Stimulated activated CD8-positive, alpha-beta memory T cell treated with anti-CD3 and anti-CD28 coated beads, Interleukin-4, amount 100 ng/mL, for 4 hours (primary cell): ENCODE results near the gene CAB39.

Experiments used
- DNase-seq, 2 donors: peaks; one replicate each; pipeline ENCODE4 v3.0.0-alpha.2; 2020; ENCODE audit warnings: low read depth in 2 of 2, low spot score in 1 of 2

The CAB39 gene

DNA sequence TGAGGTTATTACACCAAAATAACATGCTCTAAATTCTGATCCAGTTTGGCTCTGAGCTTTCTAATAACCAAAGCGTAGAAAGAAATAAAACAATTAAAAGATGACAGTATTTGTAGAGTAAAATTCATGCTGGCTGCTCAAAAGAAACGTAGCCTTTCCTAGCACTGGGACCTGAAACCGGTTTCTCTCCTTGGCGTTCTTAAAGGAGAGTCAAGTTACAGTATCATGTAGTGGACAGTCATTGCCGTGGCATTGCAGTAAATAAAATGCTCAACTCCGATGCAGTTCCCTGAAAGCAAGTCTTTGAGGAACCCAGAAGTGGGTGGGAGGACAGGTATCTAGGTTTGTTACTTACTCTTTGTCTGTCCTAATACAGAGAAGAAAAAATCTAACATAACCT lies 99.4 kb downstream of the CAB39 start:
- no peak for DNase-seq

DNA sequence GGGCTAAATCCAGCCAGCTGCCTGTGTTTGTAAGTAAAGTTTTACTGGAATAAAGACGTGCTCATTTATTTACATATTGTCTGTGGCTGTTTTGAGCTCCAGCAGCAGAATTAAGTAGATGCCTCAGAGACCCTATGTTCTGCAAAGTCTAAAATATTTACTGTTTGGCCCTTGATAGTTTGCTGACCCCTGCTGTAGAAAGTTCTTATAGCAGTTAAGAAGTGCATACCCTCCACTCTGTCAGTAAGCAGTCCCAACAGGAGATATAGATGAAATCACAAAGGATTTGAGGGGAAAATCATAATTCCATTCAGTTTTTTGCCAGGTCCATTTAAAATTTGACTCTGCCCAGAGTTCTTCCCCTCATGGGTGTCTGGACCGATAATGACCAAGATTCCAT lies 102.0 kb downstream of the CAB39 start:
- no peak for DNase-seq

DNA sequence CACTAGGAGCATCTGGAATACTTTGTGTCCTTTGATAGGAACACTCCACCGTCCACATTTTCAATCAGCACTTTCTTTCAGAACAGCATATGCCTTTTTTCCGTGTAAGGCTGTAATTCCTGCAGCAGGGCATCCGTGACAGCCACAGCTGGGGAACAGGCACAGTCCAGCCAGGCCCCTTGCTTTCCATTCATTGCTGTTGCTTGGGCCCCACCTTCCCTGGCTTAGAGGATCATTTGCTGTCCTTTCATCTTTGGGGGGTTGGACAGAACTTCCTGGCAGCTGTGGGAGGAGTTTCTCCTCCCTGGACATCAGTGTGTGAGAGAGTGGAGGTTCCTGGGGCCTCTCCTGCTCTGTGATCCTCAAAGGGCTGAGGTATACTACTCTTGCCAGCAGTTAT lies 102.4 kb downstream of the CAB39 start:
- no peak for DNase-seq

DNA sequence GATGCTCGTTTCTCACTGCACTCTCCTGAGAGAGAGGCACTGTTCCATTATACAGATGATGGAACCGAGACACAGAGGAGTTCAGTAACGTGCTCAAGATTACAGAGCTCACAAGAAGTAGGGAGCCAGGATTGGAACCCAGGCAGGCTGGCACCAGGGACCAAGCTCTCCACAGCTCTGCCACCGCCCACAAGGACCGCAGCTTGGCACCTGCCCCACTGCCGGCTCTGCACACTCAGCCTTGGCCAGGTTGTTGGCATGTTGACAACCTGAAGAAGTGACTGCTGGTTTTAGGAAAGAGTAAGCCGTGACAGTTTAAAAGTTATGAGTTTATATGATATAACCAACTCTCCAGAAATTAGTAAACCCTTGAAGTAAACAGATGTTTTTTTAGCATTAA lies 104.1 kb downstream of the CAB39 start:
- no peak for DNase-seq

DNA sequence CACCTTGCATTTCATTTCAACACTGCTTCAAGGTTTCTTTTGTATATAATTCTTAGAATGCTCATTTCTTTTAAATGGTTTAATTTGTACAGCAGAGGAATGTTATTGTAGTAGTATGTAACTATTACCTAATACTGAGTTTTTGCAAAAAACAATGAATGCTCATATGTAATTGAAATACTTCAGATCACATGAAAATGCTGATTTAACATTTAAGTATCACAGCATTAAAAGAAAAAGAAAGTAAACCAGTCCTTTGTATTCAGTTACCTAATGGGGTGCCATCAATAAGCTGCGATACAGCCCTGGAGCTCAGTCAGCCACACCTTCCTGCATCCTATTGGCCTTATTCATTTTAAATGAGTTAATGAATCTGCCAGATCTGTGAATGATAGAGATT lies 106.8 kb downstream of the CAB39 start:
- no peak for DNase-seq

DNA sequence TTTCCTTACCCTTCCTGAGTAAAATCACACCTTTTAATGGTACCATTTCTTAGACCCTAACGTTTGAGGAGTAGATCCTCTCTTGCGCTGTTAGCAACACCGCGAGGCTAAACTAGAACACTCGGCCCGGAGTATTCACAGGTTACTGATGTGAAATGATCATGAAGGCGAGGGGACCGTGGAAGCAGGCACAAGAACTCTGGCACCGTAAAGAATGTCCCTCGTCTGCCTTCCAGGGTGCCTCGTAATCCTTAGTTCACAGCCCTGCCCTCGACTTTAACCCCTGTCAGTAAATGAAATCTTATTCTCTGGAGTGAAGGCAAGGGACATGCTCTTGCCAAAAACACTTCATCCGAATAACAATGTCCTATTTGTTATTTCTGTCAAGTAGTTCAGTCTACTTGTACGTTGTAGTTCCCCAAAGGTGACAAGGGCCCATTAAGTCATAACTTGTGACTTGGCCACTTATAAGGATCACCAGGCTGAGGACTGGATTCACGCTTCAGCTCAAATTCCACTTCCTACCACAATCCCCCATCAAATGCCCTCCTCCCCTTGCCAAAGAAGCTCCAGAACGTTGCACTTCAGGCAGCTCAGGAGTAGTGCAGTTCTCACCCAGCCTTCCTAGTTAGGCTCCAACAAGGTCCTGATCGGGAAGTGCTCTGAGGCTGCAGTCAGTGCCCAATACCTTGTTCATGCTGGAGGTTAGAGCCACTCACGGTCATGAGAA lies 108.8 kb downstream of the CAB39 start:
- no peak for DNase-seq

DNA sequence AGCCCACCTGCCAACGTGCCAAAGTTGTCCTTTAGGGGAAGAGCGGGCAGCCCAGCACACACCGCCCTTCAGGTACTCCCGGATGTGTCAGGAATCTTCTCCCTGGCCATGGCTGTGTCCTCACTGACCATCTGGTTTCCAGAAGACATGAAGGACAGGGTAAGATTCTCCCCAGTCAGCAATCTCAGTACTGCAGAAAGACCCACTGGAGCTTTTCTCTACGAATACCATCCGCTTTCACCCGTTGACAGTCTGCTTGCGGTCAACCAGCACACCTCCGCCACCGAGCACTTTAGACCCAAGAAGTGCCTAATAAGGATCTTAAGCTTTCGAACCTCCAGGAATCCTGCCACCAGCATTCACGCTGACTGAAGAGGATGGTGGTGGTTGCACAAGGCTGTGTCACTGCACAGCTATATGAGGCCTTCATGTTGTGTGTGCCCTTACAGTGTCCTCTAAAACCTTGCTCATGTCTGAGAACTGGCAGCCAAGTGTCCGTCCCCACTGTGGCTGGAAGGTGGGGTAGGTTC lies 109.4 kb downstream of the CAB39 start:
- DNase-seq: no peak

DNA sequence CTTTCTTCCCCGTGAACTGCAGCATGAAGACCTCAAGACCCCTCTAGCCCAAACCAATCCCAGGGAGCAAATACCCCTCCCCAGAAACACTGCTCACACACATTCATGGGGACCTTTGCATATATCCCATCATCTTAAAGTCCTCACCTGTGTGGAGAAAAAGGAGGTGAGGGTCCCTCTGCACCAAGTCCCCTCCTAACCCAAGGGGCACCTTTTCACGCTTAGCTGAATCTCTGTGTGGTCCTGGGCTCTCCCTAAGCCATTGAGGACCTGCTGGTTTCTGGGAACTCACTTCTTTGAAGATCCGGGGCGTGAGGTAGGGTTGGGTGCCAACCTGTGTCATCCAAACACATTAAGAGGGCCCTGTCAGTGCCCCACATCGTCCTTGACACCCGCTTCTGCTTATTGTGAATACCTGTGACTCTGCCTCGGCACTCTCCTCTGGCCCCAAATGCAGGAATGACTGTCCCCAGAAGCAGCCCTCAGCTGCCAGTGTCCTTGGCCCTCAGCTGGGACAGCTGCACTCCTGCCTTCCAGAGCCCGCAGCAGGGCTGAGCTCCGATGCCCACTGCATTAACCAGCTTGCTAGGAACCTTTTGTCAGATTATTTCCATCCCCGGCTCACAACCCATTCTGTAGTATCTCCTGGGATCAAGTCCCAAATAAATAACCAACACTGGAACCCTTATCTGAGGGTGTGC lies 110.8 kb downstream of the CAB39 start:
- no peak for DNase-seq

DNA sequence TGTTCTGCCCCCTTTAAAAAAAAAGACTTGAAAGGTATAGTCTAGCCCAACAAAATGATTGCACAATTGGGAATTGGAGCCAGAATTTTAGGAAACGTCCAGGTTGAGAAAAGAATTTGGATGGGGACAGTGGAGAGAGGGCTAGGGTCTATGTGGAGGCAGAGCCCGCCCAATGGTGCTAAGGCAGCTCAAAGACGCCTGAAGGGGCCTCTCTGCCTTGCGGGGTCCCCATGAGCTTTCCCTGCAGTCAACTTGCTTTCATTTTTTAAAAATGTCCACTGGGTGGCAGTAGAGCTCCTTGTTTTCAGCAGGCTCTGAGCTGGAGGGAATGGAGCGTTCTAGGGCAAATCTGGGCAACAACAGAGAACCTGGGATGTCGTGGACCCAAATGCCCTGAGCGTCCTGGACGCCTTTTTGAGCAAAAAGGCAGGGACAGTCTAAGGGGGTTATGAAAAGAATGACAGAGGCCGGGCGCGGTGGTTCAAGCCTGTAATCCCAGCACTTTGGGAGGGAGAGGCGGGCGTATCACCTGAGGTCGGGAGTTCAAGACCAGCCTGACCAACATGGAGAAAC lies 111.8 kb downstream of the CAB39 start:
- DNase-seq: peak; percentile 10 to 16

DNA sequence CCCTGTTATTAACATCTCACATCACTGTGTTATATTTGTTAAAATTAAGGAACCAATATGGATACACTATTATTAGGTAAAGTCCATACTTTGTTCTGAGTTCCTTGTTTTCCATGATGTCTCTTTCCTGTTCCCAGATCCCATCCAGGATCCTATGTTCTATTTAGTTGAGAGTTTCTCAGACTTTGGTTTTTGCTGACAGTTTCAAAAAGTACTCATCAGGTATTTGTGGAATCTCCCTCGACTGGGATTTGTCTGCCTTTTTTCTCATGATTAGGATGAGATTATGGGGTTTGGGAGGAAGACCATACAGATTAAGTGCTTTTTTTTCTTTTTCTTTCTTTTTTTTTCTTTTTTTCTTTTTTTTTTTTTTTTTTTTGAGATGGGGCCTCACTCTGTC lies 112.7 kb downstream of the CAB39 start:
- DNase-seq: no peak

DNA sequence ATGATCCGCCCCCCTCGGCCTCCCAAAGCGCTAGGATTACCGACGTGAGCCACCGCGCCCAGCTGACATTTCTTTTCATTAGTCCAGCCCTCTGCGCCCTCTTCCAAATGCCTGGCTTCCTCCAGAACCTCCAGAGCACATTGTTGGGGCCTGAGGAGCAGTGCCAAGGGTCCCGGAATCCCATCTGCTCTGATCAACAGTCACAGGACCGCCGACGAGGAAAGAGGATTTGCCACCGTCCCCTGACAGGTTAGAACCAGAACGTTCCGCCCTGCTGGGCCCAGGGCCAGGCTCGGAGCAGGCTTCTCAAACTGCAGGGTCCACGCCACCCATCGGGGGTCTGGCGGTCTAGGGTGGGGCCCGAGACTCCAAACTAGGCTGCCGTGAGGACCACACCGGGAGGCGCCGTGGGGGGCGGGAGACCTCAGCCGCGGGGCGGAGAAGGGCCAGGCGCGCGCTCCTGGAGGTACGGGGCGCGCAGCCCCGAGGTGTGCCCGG lies 115.2 kb downstream of the CAB39 start:
- DNase-seq: no peak

DNA sequence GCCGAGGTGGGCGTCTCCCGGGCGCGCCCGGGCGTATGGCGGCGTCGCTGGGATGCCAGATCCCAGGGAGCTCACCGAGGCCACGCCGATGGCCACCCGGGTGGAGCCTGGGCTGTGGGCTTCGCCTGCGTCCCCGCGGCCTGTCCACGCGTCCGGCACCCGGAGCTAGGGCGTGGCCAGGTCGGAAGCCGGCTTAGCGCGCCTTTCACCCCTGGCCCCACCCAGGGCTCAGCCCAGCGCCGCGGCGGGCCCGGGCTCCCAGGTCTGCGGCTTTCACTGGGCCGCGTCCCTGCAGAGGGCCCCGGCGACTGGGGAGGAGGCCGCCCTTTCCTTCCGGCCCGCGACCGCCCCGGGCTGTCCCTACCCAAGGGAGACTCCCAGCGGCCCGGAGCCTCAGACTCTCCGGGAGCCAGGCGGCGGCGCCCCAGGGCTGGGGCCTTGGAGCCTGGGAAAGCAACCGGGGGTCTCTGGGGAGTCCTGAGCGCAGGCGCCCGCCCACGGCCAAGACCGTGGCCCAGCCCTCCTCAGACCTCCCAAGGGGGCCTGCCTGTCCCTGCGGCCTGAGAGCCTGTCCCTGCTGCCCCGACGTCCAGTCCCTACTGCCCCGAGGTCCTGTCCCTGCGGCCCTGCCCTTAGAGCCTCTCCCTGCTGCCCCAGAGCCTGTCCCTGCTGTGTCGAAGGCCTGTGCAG lies 115.8 kb downstream of the CAB39 start:
- DNase-seq: no peak

DNA sequence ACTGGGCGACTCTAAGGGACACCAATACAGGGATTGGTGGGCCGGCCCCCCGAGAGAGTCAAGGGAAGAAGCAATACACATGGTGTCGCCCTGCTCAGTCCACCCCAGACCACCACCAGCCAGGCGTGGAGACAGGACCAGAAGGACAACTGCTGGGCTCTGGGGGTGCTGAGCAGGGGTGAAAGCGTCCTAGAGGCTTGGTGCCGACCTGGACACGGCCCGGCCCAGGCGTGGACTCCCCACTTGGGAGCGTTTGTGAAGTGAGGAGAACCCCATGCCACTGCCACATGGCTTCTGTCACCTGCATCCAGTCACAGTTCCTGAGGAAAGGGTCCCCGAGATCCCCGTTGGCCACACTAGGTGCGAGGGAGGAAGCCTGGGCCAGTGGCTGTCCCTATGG lies 116.7 kb downstream of the CAB39 start:
- no peak for DNase-seq

DNA sequence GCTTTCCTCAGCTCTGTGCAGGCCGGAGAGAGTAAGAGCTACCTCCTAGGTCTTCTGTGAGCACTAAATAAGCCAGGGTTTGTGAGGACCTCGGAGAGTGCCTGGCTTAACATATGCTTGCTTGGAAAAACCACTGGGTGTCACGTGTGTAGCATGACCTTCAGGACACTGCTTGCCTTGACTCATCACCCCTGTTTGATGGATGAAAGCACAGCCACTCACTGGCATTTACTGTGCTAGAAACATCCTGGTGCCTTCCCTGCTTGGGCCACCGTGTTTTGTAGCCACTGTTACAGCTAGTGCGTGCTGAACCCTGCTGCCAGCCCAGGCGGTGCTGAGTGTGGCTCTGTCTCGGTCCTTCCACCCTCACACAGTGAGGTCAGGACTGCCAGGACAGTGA lies 117.3 kb downstream of the CAB39 start:
- no peak for DNase-seq

DNA sequence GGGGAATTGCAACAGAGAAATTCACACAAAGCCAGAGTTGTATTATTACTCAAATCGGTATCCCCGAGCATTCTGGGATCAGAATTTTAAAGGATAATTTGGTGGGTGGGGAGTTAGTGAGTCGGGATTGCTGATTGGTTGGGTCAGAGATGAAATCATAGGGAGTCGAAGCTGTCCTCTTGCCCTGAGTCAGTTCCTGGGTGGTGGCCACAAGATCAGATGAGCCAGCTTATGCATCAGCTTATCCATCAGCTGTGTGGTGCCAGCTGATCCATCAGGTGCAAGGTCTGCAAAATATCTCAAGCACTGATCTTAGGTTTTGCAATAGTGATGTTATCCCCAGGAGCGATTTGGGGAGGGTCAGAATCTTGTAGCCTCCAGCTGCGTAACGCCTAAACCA lies 117.8 kb downstream of the CAB39 start:
- no peak for DNase-seq

DNA sequence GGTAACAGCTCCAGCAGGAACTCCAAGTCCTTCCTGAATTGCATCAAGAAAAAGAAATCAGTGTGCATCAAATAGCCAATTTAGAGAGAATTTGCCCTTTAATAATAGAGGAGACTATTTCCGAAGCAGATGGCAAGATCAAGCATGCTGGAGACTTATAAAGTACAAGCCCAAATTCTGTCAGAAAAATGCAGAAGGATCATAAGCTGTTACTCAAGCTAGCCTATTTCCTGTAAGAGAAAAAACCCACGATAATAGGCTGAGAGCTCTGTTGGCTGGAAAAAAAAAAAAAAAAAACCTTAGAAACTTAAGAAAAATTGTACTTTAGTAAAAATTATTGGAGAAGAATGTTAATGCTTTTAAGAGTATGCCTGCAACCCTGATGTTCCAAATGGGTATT lies 127.7 kb downstream of the CAB39 start:
- no peak for DNase-seq

DNA sequence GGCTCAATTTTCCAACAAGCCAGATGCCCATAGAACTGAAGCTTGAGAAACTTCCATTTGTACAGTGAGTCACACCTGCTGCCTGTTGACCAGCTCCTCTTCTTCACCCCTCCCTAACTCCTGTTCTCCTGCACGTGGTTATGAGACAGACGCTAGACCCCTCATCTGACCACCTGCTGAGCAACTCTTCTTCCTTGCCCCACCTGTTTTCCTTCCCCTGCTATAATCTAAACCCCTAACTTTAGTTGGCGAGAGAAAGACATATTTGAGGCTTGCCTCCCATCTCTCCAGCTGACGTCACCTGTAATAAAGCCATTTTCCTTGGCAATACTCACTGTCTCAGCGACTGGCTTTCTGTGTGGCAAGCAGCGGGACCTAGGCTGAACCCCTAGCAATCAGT lies 129.8 kb downstream of the CAB39 start:
- no peak for DNase-seq

DNA sequence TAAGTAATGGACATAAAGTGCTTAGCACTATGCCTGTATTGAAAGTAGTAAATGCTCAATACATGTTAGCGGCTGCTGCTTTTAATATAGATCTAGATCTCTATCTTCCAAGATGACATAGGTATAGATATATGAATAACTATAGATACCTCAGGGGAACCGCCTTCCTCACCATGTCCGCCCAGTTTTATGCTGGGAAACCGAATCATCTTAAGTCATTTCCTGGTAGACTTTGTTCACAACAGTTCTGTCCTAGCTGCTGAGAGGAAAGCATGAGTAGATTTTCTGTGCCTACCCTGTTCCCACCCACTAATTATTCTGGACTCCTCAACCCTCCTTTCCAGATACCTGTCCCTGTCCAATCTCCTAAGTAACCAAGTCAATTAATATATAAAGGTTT lies 130.5 kb downstream of the CAB39 start:
- no peak for DNase-seq

DNA sequence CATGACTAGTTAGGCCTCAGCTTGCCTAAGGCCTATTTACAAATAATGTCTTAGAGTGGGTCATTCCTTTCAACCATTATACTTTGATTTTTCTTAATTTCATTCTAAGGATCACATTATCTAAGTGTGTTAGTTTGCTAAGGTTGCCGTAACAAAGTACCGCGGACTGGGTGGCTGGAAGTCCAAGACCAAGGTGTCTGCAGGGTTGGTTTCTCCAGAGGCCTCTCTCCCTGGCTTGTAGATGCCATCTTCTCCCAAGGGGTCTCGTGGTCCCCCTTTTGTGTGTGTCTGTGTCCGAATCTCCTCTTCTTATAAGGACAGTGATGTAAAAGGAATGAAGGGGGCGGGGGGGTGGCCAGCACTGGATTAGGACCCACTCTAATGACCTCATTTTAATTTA lies 133.7 kb downstream of the CAB39 start:
- DNase-seq: no peak

DNA sequence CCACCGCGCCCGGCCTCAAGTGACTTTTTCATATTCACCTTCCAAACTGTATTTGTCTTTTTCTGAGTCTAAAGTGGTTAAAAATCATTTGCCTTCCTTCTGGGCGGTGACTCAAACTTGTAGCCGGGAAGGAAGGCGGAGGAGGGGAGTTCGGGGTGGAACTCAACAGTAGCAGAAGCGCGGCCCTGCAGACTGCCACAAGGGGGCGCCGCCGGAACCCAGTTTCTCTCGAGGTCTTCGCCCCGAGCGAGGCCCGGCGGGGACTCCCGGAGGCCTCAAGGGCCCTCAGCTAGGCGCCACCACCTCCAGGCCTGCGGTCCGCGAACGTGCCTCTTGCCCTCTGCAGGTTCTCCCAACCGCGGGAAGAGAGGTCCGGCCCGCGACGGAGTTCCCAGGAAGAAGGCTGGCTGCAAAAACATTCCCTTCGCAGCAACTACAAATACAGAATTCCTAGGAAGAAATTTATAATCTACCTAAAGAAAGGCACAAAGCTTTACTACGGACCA lies 135.3 kb downstream of the CAB39 start:
- peak; percentile 82 to 90 for DNase-seq

DNA sequence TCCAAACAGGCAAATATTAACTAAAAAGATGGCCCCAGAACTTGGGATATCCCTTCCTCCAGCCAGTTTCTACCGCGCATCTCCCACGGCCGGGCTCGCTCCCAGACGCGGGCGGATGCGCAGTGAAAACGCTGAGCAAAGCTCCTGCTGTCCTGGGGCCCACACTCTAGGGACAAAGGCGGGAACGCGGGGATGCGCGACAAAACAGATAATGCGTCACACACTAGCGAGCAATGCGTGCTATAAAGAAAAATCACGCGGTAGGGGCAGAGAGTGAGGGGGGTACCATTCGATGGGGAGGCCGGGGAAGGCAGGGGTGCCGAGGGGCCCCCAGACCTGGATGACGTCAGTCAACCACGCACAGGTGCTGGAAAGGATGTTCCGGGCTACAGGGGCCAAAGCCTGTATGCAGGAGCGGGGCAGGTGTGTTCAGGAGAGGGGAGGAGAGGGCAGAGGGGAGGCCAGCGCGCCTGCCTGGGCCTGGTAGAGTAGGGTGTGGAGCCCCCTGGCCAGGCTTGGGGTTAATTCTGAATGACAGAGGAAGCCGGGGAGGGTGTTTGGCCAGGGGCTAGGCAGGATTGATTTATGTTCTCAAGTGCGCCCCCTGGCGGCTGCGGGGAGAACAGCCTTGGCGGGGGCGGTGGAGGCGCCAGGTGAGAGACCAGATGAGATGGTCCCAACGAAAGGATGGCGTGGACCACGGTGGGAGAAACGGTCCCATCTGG lies 137.2 kb downstream of the CAB39 start:
- peak; percentile 29 to 54 for DNase-seq
